Caco-2 (cell line): ENCODE measurements around the gene RUFY1. TPM values are rescaled to one million over a fixed set of nuclear protein-coding genes. Genes with fewer than 3 reads are reported as not detected.

Experiments
- BruUV-seq: library from RNA; stranded (reverse); fragments of 400-500 nt; replicated peaks from 2 replicates; lab custom pipeline; 2021; lab: Mats Ljungman, UMichigan
- CTCF ChIA-PET: fragments of 300-600 bp; sonication (Branson Sonifier 250); formaldehyde crosslinking; loops from one replicate; lab custom pipeline; 2022; ENCODE audit warnings: antibody characterized with exemption; lab: Charles Lee
- POLR2A ChIA-PET: fragments of 300-600 bp; sonication (Branson Sonifier 250); formaldehyde crosslinking; loops from one replicate; lab custom pipeline; 2022; ENCODE audit warnings: antibody characterized with exemption; lab: Charles Lee
- DNase-seq, 2 experiments: peaks; one replicate each; pipeline versions ENCODE4 v3.0.0 to v3.0.0-alpha.2; 2020 to 2022
- H3K27me3 ChIP-seq: replicated peaks from 2 replicates; pipeline ENCODE4 v1.6.0; 2011; ENCODE audit warnings: low read length; ENCODE audit not compliant: control insufficient read depth, insufficient read depth
- H3K36me3 ChIP-seq: 2 replicates; pipeline ENCODE4 v1.5.1; 2011; ENCODE audit warnings: low read length; ENCODE audit not compliant: control insufficient read depth, insufficient read depth
- H3K4me1 ChIP-seq: fragments of 250-450 bp; sonication (Bioruptor Pico); 2 replicates; pipeline ENCODE4 v1.5.1; 2020; ENCODE audit warnings: mild to moderate bottlenecking
- H3K4me3 ChIP-seq: 2 replicates; pipeline ENCODE4 v1.5.1; 2011; ENCODE audit warnings: low read depth, mild to moderate bottlenecking, control low read depth, low read length
- H3K9me3 ChIP-seq: fragments of 250-450 bp; sonication (Bioruptor Pico); 2 replicates; pipeline ENCODE4 v1.5.1; 2020; ENCODE audit warnings: mild to moderate bottlenecking, moderate library complexity
- H3K27ac Mint-ChIP-seq: one replicate; pipeline ENCODE4 v1.8.0; 2022; ENCODE audit warnings: mixed read lengths; ENCODE audit not compliant: unreplicated experiment
- H3K27me3 Mint-ChIP-seq: one replicate; pipeline ENCODE4 v1.8.0; 2022; ENCODE audit warnings: mixed read lengths; ENCODE audit not compliant: insufficient read depth, unreplicated experiment
- H3K36me3 Mint-ChIP-seq: one replicate; pipeline ENCODE4 v1.8.0; 2022; ENCODE audit warnings: mild to moderate bottlenecking, mixed read lengths; ENCODE audit not compliant: insufficient read depth, unreplicated experiment
- H3K4me1 Mint-ChIP-seq: one replicate; pipeline ENCODE4 v1.8.0; 2022; ENCODE audit warnings: low read depth, mixed read lengths; ENCODE audit not compliant: unreplicated experiment
- H3K4me3 Mint-ChIP-seq: one replicate; pipeline ENCODE4 v1.8.0; 2022; ENCODE audit warnings: mild to moderate bottlenecking, moderate library complexity, mixed read lengths; ENCODE audit not compliant: unreplicated experiment
- H3K9me3 Mint-ChIP-seq: one replicate; pipeline ENCODE4 v1.8.0; 2022; ENCODE audit warnings: mixed read lengths; ENCODE audit not compliant: unreplicated experiment
- CTCF ChIP-seq, 2 experiments: fragments of 200-600 bp in 1 of 2; IDR thresholded peaks; 1 replicate in 1 of 2; 2 replicates in 1 of 2; pipeline versions ENCODE4 v1.5.1 to v1.8.0; 2011 to 2022; ENCODE audit warnings: antibody characterized with exemption in 1 of 2, control low read depth in 1 of 2, inconsistent platforms in 1 of 2, low read depth in 1 of 2, low read length in 1 of 2, mild to moderate bottlenecking in 1 of 2, moderate library complexity in 1 of 2; ENCODE audit not compliant: insufficient read depth in 1 of 2, severe bottlenecking in 1 of 2, unreplicated experiment in 1 of 2
- intact Hi-C: fragments of 100-400 bp; cut with micrococcal nuclease; formaldehyde crosslinking; loops from one replicate; pipeline ENCODE4 v1.10.0; 2022; ENCODE audit not compliant: unreplicated experiment
- total RNA-seq: library from RNA; stranded (reverse); gene quantifications from 2 replicates; pipeline ENCODE4 v1.2.3, GENCODE V29; 2022

The RUFY1 gene
- total RNA-seq, 1 experiment from 2014 or later: 36.3 TPM

GRCh38 chr5:179533907-179534306 is 16.4 kb upstream of the RUFY1 start:
- BruUV-seq: no TSS peak
- Mint-ChIP-seq H3K27me3 (no peaks in the 10 kb centered on the region), H3K9me3 (no peaks in the 10 kb centered on the region), H3K27ac (no peak overlapping the region), H3K4me1 (peaks cover 6% of the 10 kb centered on the region), H3K4me3 (no peak overlapping the region), H3K36me3 (no peaks in the 10 kb centered on the region)
- H3K4me1 ChIP-seq: no peaks in the 10 kb centered on the region
- ChIA-PET POLR2A (no interaction called here), CTCF (no interaction called here)
- no peak overlapping the region for H3K4me3 ChIP-seq
- no peak for DNase-seq
- no peak for TF ChIP-seq CTCF (IDR thresholded peaks at IDR 0.05; ENCODE audit: insufficient read depth in 1 of 2, low read depth in 1 of 2, low read length in 1 of 2, severe bottlenecking in 1 of 2, unreplicated experiment in 1 of 2)
- no peaks in the 10 kb centered on the region for H3K9me3 ChIP-seq
- intact Hi-C loops: no loop called here
- H3K36me3 ChIP-seq: no peaks in the 10 kb centered on the region
- H3K27me3 ChIP-seq: no peaks in the 10 kb centered on the region

- no peaks in the 10 kb centered on the region for H3K9me3 Mint-ChIP-seq
- intact Hi-C loops: no loop called here
- DNase-seq: no peak
- CTCF ChIA-PET: no interaction called here
- H3K36me3 Mint-ChIP-seq: no peaks in the 10 kb centered on the region
- Histone ChIP-seq H3K4me1 (no peaks in the 10 kb centered on the region), H3K27me3 (no peaks in the 10 kb centered on the region), H3K36me3 (no peaks in the 10 kb centered on the region), H3K4me3 (no peak overlapping the region), H3K9me3 (no peaks in the 10 kb centered on the region)
- POLR2A ChIA-PET: no interaction called here
- BruUV-seq: no TSS peak
- no peak for TF ChIP-seq CTCF (IDR thresholded peaks at IDR 0.05; ENCODE audit: insufficient read depth in 1 of 2, low read depth in 1 of 2, low read length in 1 of 2, severe bottlenecking in 1 of 2, unreplicated experiment in 1 of 2)
- no peak overlapping the region for H3K27ac Mint-ChIP-seq
- H3K4me3 Mint-ChIP-seq: no peak overlapping the region
- H3K4me1 Mint-ChIP-seq: peaks cover 6% of the 10 kb centered on the region
- no peaks in the 10 kb centered on the region for H3K27me3 Mint-ChIP-seq
These were observed 15.9 kb upstream of the RUFY1 start for GRCh38 chr5:179534431-179534830.

- CTCF ChIA-PET: no interaction called here
- H3K36me3 ChIP-seq: no peaks in the 10 kb centered on the region
- Mint-ChIP-seq H3K9me3 (no peaks in the 10 kb centered on the region), H3K27ac (no peak overlapping the region), H3K4me1 (peaks cover 6% of the 10 kb centered on the region), H3K4me3 (no peak overlapping the region), H3K27me3 (no peaks in the 10 kb centered on the region), H3K36me3 (no peaks in the 10 kb centered on the region)
- DNase-seq: no peak
- H3K4me1 ChIP-seq: no peaks in the 10 kb centered on the region
- POLR2A ChIA-PET: no interaction called here
- no peaks in the 10 kb centered on the region for H3K27me3 ChIP-seq
- TF ChIP-seq CTCF (IDR thresholded peaks at IDR 0.05; ENCODE audit: insufficient read depth in 1 of 2, low read depth in 1 of 2, low read length in 1 of 2, severe bottlenecking in 1 of 2, unreplicated experiment in 1 of 2): no peak
- H3K9me3 ChIP-seq: no peaks in the 10 kb centered on the region
- intact Hi-C loops: no loop called here
- no TSS peak for BruUV-seq
- no peak overlapping the region for H3K4me3 ChIP-seq
These were observed 13.7 kb upstream of the RUFY1 start for GRCh38 chr5:179536676-179537075.
